Measurements from ENCODE around the gene LRRC8C. TPM values are rescaled to one million over a fixed set of nuclear protein-coding genes. Genes with fewer than 3 reads are reported as not detected.

Gene LRRC8C
- total RNA-seq, 1 experiment from 2014 or later, result 4.4 TPM

DNA sequence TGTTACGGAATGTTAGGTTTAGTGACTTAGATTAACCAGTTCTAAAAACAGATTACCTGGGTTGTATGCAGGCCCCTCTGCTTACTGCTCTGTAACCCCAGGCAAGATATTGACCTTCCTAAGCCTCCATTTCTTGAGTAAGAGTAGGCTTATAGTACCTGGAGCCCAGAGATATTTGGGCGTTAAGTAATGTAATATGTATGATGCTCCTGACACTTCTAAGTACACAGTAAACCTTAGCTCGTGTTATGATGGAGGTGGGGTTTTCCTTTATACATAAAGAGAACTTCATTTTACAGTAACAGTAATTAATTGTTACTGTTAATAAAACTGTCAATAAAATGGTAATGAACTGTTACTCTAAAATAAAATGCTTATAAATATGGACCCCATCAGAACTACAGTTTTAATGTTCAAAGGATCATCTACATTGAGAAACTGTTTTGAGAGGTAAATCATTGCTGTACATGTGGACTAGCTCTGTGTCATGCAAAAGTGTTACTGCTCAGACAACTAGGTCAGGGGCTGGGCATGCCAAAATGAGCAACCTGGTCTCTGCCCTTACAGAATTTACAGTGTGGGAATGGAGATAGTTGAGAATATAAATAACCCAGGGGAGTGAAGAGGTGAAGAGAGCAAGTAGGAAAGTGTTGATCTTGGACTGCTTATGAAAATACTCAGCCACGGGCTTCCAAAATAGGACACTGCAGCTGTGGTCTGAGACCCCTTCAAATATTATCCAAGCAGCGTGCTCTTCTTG, 26.6 kb downstream of the LRRC8C start:
- no peaks in the 10 kb centered on the region for H3K27me3 Mint-ChIP-seq (ENCODE audit: insufficient read depth, unreplicated experiment)
- TF ChIP-seq, protein P1, sequence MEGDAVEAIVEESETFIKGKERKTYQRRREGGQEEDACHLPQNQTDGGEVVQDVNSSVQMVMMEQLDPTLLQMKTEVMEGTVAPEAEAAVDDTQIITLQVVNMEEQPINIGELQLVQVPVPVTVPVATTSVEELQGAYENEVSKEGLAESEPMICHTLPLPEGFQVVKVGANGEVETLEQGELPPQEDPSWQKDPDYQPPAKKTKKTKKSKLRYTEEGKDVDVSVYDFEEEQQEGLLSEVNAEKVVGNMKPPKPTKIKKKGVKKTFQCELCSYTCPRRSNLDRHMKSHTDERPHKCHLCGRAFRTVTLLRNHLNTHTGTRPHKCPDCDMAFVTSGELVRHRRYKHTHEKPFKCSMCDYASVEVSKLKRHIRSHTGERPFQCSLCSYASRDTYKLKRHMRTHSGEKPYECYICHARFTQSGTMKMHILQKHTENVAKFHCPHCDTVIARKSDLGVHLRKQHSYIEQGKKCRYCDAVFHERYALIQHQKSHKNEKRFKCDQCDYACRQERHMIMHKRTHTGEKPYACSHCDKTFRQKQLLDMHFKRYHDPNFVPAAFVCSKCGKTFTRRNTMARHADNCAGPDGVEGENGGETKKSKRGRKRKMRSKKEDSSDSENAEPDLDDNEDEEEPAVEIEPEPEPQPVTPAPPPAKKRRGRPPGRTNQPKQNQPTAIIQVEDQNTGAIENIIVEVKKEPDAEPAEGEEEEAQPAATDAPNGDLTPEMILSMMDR (IDR thresholded peaks at IDR 0.05; ENCODE audit: unreplicated experiment), result no peak
- no peaks in the 10 kb centered on the region for H3K9me3 Mint-ChIP-seq (ENCODE audit: unreplicated experiment)
- no peaks in the 10 kb centered on the region for H3K36me3 Mint-ChIP-seq (ENCODE audit: insufficient read depth, unreplicated experiment)
- peak overlapping the region; percentile 1 for H3K27ac Mint-ChIP-seq (ENCODE audit: low read depth, unreplicated experiment)
- ChIA-PET CTCF (no interaction called here), POLR2A (interaction anchor here (0.9 to 1.5 kb wide), 5 partner anchors 10 to 24 kb away, joined by 3 to 5 read pairs (median 4); no protein-coding TSS in a partner anchor)
- peaks cover 17% of the 10 kb centered on the region for H3K4me1 Mint-ChIP-seq (ENCODE audit: insufficient read depth, unreplicated experiment)
- H3K4me3 Mint-ChIP-seq (ENCODE audit: unreplicated experiment), result no peak overlapping the region
- no TSS peak for BruUV-seq (replicated peaks)
- no peak for DNase-seq (ENCODE audit: unreplicated experiment)
- intact Hi-C loops (cut with micrococcal nuclease), result no loop called here

DNA sequence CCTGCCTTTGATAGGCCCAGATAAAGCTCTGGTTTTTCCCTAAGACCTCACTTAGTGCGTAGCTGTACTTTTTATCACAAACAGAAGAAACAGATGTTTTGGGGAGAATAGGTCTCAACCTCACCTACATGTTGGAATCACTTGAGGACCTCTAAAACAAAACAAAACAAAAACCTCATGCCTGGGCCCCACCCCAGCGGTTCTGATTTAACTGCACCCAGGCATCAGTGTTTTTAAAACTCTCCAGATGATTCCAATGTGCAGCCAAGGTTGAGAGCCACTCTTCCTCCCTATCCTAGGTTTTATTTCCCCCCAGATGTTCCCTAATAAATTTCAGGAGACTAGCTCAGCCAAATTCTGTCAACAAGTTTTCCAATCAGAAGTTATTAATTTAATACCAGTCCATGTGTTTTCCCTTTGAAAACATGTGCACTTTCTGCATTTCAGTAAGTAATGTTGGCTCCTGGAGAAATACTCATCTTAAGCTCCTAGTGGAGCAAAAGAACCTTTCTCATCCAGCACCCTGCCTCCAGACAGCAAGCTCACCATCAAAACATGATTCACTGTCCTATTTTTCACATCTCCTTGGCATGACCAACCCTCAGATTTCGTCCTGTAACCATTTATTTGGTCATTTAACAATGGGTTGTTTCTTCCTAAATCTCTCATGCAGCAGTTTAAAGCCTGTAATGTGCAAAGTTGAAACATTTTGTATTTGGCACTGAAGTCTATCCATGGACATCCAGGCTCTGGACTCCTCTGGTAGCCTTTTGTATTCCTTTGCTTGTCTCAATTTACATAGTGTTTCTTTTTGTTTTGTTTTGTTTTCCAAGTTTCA, 27.5 kb downstream of the LRRC8C start:
- no peak for DNase-seq (ENCODE audit: unreplicated experiment)
- CTCF ChIA-PET, result interaction anchor here (0.6 to 0.7 kb wide), 2 partner anchors 120 to 385 kb away, joined by 3 read pairs; no protein-coding TSS in a partner anchor
- H3K27me3 Mint-ChIP-seq (ENCODE audit: insufficient read depth, unreplicated experiment), result no peaks in the 10 kb centered on the region
- intact Hi-C loops (cut with micrococcal nuclease), result no loop called here
- no TSS peak for BruUV-seq (replicated peaks)
- TF ChIP-seq, protein P1 (IDR thresholded peaks at IDR 0.05; ENCODE audit: unreplicated experiment), result no peak
- POLR2A ChIA-PET, result interaction anchor here (0.8 to 1.2 kb wide), 3 partner anchors 16 to 25 kb away, joined by 3 read pairs; no protein-coding TSS in a partner anchor
- H3K4me1 Mint-ChIP-seq (ENCODE audit: insufficient read depth, unreplicated experiment), result peaks cover 11% of the 10 kb centered on the region
- no peaks in the 10 kb centered on the region for H3K9me3 Mint-ChIP-seq (ENCODE audit: unreplicated experiment)
- H3K36me3 Mint-ChIP-seq (ENCODE audit: insufficient read depth, unreplicated experiment), result no peaks in the 10 kb centered on the region
- H3K4me3 Mint-ChIP-seq (ENCODE audit: unreplicated experiment), result no peak overlapping the region
- H3K27ac Mint-ChIP-seq (ENCODE audit: low read depth, unreplicated experiment), result peak overlapping the region; percentile 1

DNA sequence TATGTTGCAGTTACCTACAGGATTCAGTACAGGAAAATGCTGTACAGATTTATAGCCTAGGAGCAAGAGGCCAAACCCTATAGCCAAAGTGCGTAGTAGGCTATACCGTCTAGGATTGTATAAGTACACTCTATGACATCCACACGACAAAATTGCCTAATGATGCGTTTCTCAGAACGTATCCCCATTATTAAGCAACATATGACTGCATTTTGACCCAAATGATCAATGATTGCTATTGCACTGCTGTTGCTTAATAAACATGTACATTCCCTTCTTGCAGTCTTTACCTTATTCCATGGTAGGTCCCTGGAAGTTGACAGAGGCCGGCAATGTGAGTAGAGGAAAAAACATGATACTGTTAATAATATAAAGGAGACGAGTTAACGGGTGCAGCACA, 33.0 kb downstream of the LRRC8C start:
- H3K27me3 Mint-ChIP-seq (ENCODE audit: insufficient read depth, unreplicated experiment), result no peaks in the 10 kb centered on the region
- BruUV-seq (replicated peaks), result no TSS peak
- no peak for DNase-seq (ENCODE audit: unreplicated experiment)
- H3K9me3 Mint-ChIP-seq (ENCODE audit: unreplicated experiment), result no peaks in the 10 kb centered on the region
- intact Hi-C loops (cut with micrococcal nuclease), result no loop called here
- TF ChIP-seq, protein P1 (IDR thresholded peaks at IDR 0.05; ENCODE audit: unreplicated experiment), result no peak
- H3K27ac Mint-ChIP-seq (ENCODE audit: low read depth, unreplicated experiment), result no peak overlapping the region
- ChIA-PET POLR2A (no interaction called here), CTCF (no interaction called here)
- H3K4me3 Mint-ChIP-seq (ENCODE audit: unreplicated experiment), result no peak overlapping the region
- peaks cover 2% of the 10 kb centered on the region for H3K4me1 Mint-ChIP-seq (ENCODE audit: insufficient read depth, unreplicated experiment)
- H3K36me3 Mint-ChIP-seq (ENCODE audit: insufficient read depth, unreplicated experiment), result no peaks in the 10 kb centered on the region

DNA sequence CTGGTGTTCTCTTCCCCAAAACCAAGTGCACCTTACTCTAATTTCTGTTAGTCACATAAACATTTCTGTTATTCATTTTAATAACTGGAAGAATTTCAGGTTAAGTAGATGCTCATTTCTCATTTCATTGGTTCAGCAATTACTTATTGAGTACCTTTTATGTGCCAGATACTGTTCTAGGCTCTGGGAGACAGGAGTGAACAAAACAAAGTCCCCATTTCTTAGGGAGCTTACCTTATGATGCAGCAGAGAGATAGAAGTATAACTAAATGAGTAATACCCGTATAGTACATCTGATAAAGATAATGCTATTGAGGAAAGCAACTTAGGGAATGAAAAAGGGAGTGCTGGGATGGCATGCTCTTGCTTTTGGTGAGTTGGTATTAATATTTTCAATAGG, 33.7 kb downstream of the LRRC8C start:
- no peak overlapping the region for H3K4me3 Mint-ChIP-seq (ENCODE audit: unreplicated experiment)
- no peak overlapping the region for H3K27ac Mint-ChIP-seq (ENCODE audit: low read depth, unreplicated experiment)
- no peaks in the 10 kb centered on the region for H3K9me3 Mint-ChIP-seq (ENCODE audit: unreplicated experiment)
- H3K4me1 Mint-ChIP-seq (ENCODE audit: insufficient read depth, unreplicated experiment), result peaks cover 6% of the 10 kb centered on the region
- TF ChIP-seq, protein P1 (IDR thresholded peaks at IDR 0.05; ENCODE audit: unreplicated experiment), result no peak
- intact Hi-C loops (cut with micrococcal nuclease), result no loop called here
- POLR2A ChIA-PET, result no interaction called here
- BruUV-seq (replicated peaks), result no TSS peak
- DNase-seq (ENCODE audit: unreplicated experiment), result no peak
- CTCF ChIA-PET, result interaction anchor here (0.6 kb wide), 1 partner anchor 55 kb away, joined by 3 read pairs; no protein-coding TSS in a partner anchor
- no peaks in the 10 kb centered on the region for H3K36me3 Mint-ChIP-seq (ENCODE audit: insufficient read depth, unreplicated experiment)
- no peaks in the 10 kb centered on the region for H3K27me3 Mint-ChIP-seq (ENCODE audit: insufficient read depth, unreplicated experiment)

All from MCF 10A (cell line).